ENCODE data around the gene UNC45B.
"Not testable (repeated sequence)": the region's sequence is repeated elsewhere in the genome, so short reads cannot be mapped to it uniquely, and the experiment has no call there.

UNC45B gene

GRCh38 chr17:35167666-35168065 lies 20.0 kb downstream of the UNC45B start:
- Histone ChIP-seq H3K4me1 (no peaks in the 10 kb centered on the region), H3K9me3 (no peaks in the 10 kb centered on the region), H3K4me3 (no peak overlapping the region), H3K36me3 (replicated peaks) (no peaks in the 10 kb centered on the region), H3K27me3 (ENCODE audit: low read depth) (no peaks in the 10 kb centered on the region; the same call in 1 of the 2 replicates)
- in situ Hi-C loops (cut with MboI; ENCODE audit: low sequenced_read_pairs): loop anchor here (25.0 kb wide), 1 partner anchor 370 kb away; the partner anchor contains the start of gene SLFN12L
- DNase-seq (ENCODE audit: low spot score in 2 of 2): no peak

- Histone ChIP-seq H3K4me1 (no peaks in the 10 kb centered on the region), H3K27me3 (ENCODE audit: low read depth) (no peaks in the 10 kb centered on the region), H3K4me3 (no peak overlapping the region), H3K9me3 (no peaks in the 10 kb centered on the region), H3K36me3 (replicated peaks) (no peaks in the 10 kb centered on the region)
- DNase-seq (ENCODE audit: low spot score in 2 of 2): no peak
- in situ Hi-C loops (cut with MboI; ENCODE audit: low sequenced_read_pairs): loop anchor here (25.0 kb wide), 1 partner anchor 367 kb away; the partner anchor contains the start of gene SLFN12L
These were observed 22.3 kb downstream of the UNC45B start for GRCh38 chr17:35169835-35170363.

- in situ Hi-C loops (cut with MboI; ENCODE audit: low sequenced_read_pairs): loop anchor here (25.0 kb wide), 1 partner anchor 366 kb away; the partner anchor contains the start of gene SLFN12L
- Histone ChIP-seq H3K36me3 (replicated peaks) (no peaks in the 10 kb centered on the region), H3K27me3 (ENCODE audit: low read depth) (no peaks in the 10 kb centered on the region), H3K9me3 (no peaks in the 10 kb centered on the region), H3K4me3 (no peak overlapping the region), H3K4me1 (no peaks in the 10 kb centered on the region)
- no peak for DNase-seq (ENCODE audit: low spot score in 2 of 2)
These were observed 23.6 kb downstream of the UNC45B start for GRCh38 chr17:35170968-35171771.

GRCh38 chr17:35171834-35172233 lies 24.2 kb downstream of the UNC45B start:
- in situ Hi-C loops (cut with MboI; ENCODE audit: low sequenced_read_pairs): loop anchor here (25.0 kb wide), 1 partner anchor 365 kb away; the partner anchor contains the start of gene SLFN12L
- Histone ChIP-seq H3K4me3 (no peak overlapping the region), H3K36me3 (replicated peaks) (no peaks in the 10 kb centered on the region), H3K9me3 (no peaks in the 10 kb centered on the region), H3K4me1 (no peaks in the 10 kb centered on the region), H3K27me3 (ENCODE audit: low read depth) (no peaks in the 10 kb centered on the region)
- DNase-seq (ENCODE audit: low spot score in 2 of 2): no peak

- not testable (repeated sequence) for H3K4me1 ChIP-seq; H3K9me3 ChIP-seq; DNase-seq (ENCODE audit: low spot score in 2 of 2); H3K4me3 ChIP-seq; H3K27me3 ChIP-seq (ENCODE audit: low read depth); H3K36me3 ChIP-seq (replicated peaks)
- in situ Hi-C loops (cut with MboI; ENCODE audit: low sequenced_read_pairs): loop anchor here (25.0 kb wide), 1 partner anchor 365 kb away; the partner anchor contains the start of gene SLFN12L
These were observed 24.7 kb downstream of the UNC45B start for GRCh38 chr17:35172321-35172720.

GRCh38 chr17:35174835-35175334 lies 27.3 kb downstream of the UNC45B start:
- Histone ChIP-seq H3K9me3 (no peaks in the 10 kb centered on the region), H3K4me1 (no peaks in the 10 kb centered on the region), H3K4me3 (no peak overlapping the region), H3K27me3 (ENCODE audit: low read depth) (no peaks in the 10 kb centered on the region), H3K36me3 (replicated peaks) (no peaks in the 10 kb centered on the region)
- in situ Hi-C loops (cut with MboI; ENCODE audit: low sequenced_read_pairs): loop anchor here (25.0 kb wide), 1 partner anchor 362 kb away; the partner anchor contains the start of gene SLFN12L
- no peak for DNase-seq (ENCODE audit: low spot score in 2 of 2)

- no peak overlapping the region for H3K4me3 ChIP-seq
- H3K9me3 ChIP-seq: no peaks in the 10 kb centered on the region
- DNase-seq (ENCODE audit: low spot score in 2 of 2): no peak
- H3K4me1 ChIP-seq: no peaks in the 10 kb centered on the region
- in situ Hi-C loops (cut with MboI; ENCODE audit: low sequenced_read_pairs): no loop called here
- H3K27me3 ChIP-seq (ENCODE audit: low read depth): no peaks in the 10 kb centered on the region
- no peaks in the 10 kb centered on the region for H3K36me3 ChIP-seq (replicated peaks)
These were observed 28.2 kb downstream of the UNC45B start for GRCh38 chr17:35175638-35176415.

- no peaks in the 10 kb centered on the region for H3K4me1 ChIP-seq
- H3K27me3 ChIP-seq (ENCODE audit: low read depth): no peaks in the 10 kb centered on the region
- H3K4me3 ChIP-seq: no peak overlapping the region
- no peaks in the 10 kb centered on the region for H3K9me3 ChIP-seq
- in situ Hi-C loops (cut with MboI; ENCODE audit: low sequenced_read_pairs): no loop called here
- no peak for DNase-seq (ENCODE audit: low spot score in 2 of 2)
- no peaks in the 10 kb centered on the region for H3K36me3 ChIP-seq (replicated peaks)
These were observed 29.3 kb downstream of the UNC45B start for GRCh38 chr17:35176897-35177296.

- in situ Hi-C loops (cut with MboI; ENCODE audit: low sequenced_read_pairs); H3K4me1 ChIP-seq; DNase-seq (ENCODE audit: low spot score in 2 of 2); H3K9me3 ChIP-seq; H3K4me3 ChIP-seq; H3K27me3 ChIP-seq (ENCODE audit: low read depth); H3K36me3 ChIP-seq (replicated peaks): not testable (repeated sequence)
These were observed 31.8 kb downstream of the UNC45B start for GRCh38 chr17:35179379-35179778.

- H3K4me1 ChIP-seq: no peaks in the 10 kb centered on the region
- H3K36me3 ChIP-seq (replicated peaks): no peaks in the 10 kb centered on the region
- H3K4me3 ChIP-seq: no peak overlapping the region
- H3K9me3 ChIP-seq: no peaks in the 10 kb centered on the region
- H3K27me3 ChIP-seq (ENCODE audit: low read depth): no peaks in the 10 kb centered on the region
- in situ Hi-C loops (cut with MboI; ENCODE audit: low sequenced_read_pairs): no loop called here
- no peak for DNase-seq (ENCODE audit: low spot score in 2 of 2)
These were observed 35.7 kb downstream of the UNC45B start for GRCh38 chr17:35183332-35183731.

- H3K4me3 ChIP-seq: no peak overlapping the region
- no peaks in the 10 kb centered on the region for H3K36me3 ChIP-seq (replicated peaks)
- in situ Hi-C loops (cut with MboI; ENCODE audit: low sequenced_read_pairs): no loop called here
- DNase-seq (ENCODE audit: low spot score in 2 of 2): no peak
- no peaks in the 10 kb centered on the region for H3K4me1 ChIP-seq
- no peaks in the 10 kb centered on the region for H3K27me3 ChIP-seq (ENCODE audit: low read depth)
- H3K9me3 ChIP-seq: no peaks in the 10 kb centered on the region
These were observed 36.7 kb downstream of the UNC45B start for GRCh38 chr17:35184274-35184673.

- Histone ChIP-seq H3K36me3 (replicated peaks) (no peaks in the 10 kb centered on the region), H3K27me3 (ENCODE audit: low read depth) (no peaks in the 10 kb centered on the region), H3K9me3 (no peaks in the 10 kb centered on the region), H3K4me3 (no peak overlapping the region), H3K4me1 (no peaks in the 10 kb centered on the region)
- no peak for DNase-seq (ENCODE audit: low spot score in 2 of 2)
- in situ Hi-C loops (cut with MboI; ENCODE audit: low sequenced_read_pairs): no loop called here
These were observed 38.2 kb downstream of the UNC45B start for GRCh38 chr17:35185849-35186248.

- in situ Hi-C loops (cut with MboI; ENCODE audit: low sequenced_read_pairs): no loop called here
- H3K27me3 ChIP-seq (ENCODE audit: low read depth): no peaks in the 10 kb centered on the region
These were observed 39.9 kb downstream of the UNC45B start for GRCh38 chr17:35187481-35187880.

More at GRCh38 chr17:35187481-35187880, 39.9 kb downstream of the UNC45B start:
- no peak for DNase-seq (ENCODE audit: low spot score in 2 of 2)
- Histone ChIP-seq H3K36me3 (replicated peaks) (no peaks in the 10 kb centered on the region), H3K4me1 (no peaks in the 10 kb centered on the region), H3K4me3 (no peak overlapping the region), H3K9me3 (no peaks in the 10 kb centered on the region)
